ENCODE data around the gene XXYLT1.

The XXYLT1 gene

GRCh38 chr3:195135917-195136316 is 135.0 kb downstream of the XXYLT1 start:
- no peak for DNase-seq

- DNase-seq, result no peak
Observed at GRCh38 chr3:195134431-195134830, 136.5 kb downstream of the XXYLT1 start.

GRCh38 chr3:195133462-195133861 is 137.5 kb downstream of the XXYLT1 start:
- peak in 38 of 58 donors; percentile 11 to 74 (median 40) for DNase-seq

GRCh38 chr3:195133013-195133412 is 137.9 kb downstream of the XXYLT1 start:
- no peak for DNase-seq

- DNase-seq, result no peak
Observed at GRCh38 chr3:195131176-195131575, 139.8 kb downstream of the XXYLT1 start.

GRCh38 chr3:195129644-195130492 is 141.1 kb downstream of the XXYLT1 start:
- DNase-seq, result no peak

- no peak for DNase-seq
Observed at GRCh38 chr3:195129072-195129643, 141.8 kb downstream of the XXYLT1 start.

- no peak for DNase-seq
Observed at GRCh38 chr3:195128255-195129071, 142.5 kb downstream of the XXYLT1 start.

- no peak for DNase-seq
Observed at GRCh38 chr3:195126056-195126605, 144.8 kb downstream of the XXYLT1 start.

- DNase-seq, result no peak
Observed at GRCh38 chr3:195125646-195126045, 145.3 kb downstream of the XXYLT1 start.

- DNase-seq, result no peak
Observed at GRCh38 chr3:195124378-195124992, 146.5 kb downstream of the XXYLT1 start.

GRCh38 chr3:195123281-195123691 is 147.7 kb downstream of the XXYLT1 start:
- no peak for DNase-seq

- DNase-seq, result no peak
Observed at GRCh38 chr3:195122261-195122660, 148.7 kb downstream of the XXYLT1 start.

- no peak for DNase-seq
Observed at GRCh38 chr3:195120267-195120601, 150.7 kb downstream of the XXYLT1 start.

- peak in 2 of 58 donors; percentile 9 to 14 for DNase-seq
Observed at GRCh38 chr3:195119461-195120266, 151.3 kb downstream of the XXYLT1 start.

- DNase-seq, result no peak
Observed at GRCh38 chr3:195118671-195119070, 152.3 kb downstream of the XXYLT1 start.

GRCh38 chr3:195117978-195118581 is 152.9 kb downstream of the XXYLT1 start:
- no peak for DNase-seq

- DNase-seq, result no peak
Observed at GRCh38 chr3:195116407-195117185, 154.4 kb downstream of the XXYLT1 start.
